ENCODE measurements around the gene TAF9.
"Not testable (repeated sequence)": the region's sequence is repeated elsewhere in the genome, so short reads cannot be mapped to it uniquely, and the experiment has no call there.

TAF9 gene

GRCh38 chr5:69335341-69335935 is 33.9 kb downstream of the TAF9 start:
- no peak for DNase-seq (ENCODE audit: low read depth)

DNA sequence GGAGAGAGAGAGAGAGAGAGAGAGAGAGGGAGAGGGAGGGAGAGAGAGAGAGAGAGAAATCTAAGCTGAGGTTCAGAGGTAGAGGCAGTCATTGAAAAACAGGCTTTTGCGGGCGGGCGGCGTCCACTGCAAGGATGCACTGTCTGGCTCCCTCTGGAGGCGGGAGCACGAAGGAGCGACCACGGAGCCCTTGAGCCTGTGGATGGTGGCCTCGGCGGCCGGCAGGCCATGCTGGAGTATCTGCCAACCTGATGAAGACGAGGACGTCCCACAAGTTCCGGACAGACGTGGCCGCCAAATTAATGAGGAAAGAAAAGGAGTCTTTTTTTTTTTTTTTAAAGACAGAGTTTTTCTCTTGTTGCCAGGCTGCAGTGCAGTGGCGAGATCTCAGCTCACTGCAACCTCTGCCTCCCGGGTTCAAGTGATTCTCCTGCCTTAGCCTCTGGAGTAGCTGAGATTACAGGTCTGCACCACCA is 34.5 kb downstream of the TAF9 start:
- peak; percentile 38 for DNase-seq (ENCODE audit: low read depth)

DNA sequence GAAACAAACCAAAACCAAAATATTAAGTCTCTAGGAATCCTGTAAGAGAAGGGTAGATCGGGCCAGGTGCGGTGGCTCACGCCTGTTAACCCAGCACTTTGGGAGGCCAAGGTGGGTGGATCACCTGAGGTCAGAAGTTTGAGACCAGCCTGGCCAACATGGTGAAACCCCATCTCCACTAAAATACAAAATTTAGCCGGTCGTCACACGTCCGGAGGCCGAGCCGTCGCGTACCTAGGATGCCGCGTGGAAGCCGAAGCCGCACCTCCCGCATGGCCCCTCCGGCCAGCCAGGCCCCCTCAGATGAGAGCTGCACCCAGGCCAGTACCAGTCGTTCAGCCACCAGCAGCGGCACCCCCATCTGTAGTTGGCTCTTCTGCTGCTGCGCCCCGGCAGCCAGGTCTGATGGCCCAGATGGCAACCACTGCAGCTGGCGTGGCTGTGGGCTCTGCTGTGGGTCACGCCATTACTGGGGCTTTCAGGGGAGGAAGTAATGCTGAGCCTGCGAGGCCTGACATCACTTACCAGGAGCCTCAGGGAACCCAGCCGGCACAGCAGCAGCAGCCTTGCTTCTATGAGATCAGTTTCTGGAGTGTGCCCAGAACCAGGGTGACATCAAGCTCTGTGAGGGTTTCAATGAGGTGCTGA is 35.5 kb downstream of the TAF9 start:
- not testable (repeated sequence) for DNase-seq (ENCODE audit: low read depth)

- no peak for DNase-seq (ENCODE audit: low read depth)
Observed at GRCh38 chr5:69331528-69332445, 37.5 kb downstream of the TAF9 start.

DNA sequence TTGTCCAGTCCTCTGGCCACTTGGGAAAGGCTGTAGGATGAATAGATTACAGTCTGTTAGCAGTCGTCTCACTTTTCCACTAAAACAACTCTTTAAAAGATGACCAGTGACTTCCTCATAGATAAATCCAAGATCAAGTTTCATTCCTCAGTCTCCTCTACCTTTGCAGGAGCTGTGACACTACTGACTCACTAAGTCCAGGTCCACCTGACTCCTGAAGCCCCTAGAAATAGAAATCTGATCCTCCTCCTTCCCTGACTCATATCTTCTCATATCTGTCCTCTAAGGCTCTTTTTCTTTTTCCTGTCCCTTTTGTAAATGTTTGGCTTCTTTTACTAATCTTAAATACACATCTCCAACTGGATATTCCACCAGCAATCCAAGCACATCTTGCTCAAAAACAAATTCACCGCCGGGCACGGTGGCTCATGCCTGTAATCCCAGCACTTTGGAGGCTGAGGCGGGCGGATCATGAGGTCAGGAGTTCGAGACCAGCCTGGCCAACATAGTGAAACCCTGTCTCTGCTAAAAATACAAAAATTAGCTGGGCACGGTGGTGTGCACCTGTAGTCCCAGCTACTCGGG is 39.3 kb downstream of the TAF9 start:
- DNase-seq (ENCODE audit: low read depth), result peak; percentile 2

GRCh38 chr5:69326365-69326764 is 43.0 kb downstream of the TAF9 start:
- DNase-seq (ENCODE audit: low read depth), result no peak

DNA sequence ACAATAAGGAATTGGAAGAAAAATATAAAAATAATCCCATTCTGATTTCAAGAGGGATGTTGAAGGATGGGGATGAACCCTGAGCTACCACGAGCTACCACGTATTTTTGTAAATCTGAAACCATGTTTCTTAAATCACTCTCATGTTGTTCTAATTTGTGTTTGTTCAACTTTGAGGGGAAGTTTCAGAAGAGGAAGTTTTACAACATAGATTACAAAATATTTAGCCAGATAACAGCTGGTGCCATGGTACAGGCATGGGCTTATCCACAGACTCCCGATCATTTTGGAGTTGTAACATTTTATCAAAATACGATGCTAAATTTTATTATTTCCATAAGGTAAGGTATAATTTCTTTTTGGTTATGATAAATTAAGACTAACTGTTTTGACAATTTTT is 51.9 kb downstream of the TAF9 start:
- DNase-seq (ENCODE audit: low read depth), result no peak

GRCh38 chr5:69315972-69316371 is 53.3 kb downstream of the TAF9 start:
- DNase-seq (ENCODE audit: low read depth), result no peak
